DMS153 (cell line): ENCODE results near the gene RIMKLB.
"Not testable (repeated sequence)": the region's sequence is repeated elsewhere in the genome, so short reads cannot be mapped to it uniquely, and the experiment has no call there.

Experiments
- DNase-seq: peaks from one replicate; lab custom pipeline; 2025; lab: John Stamatoyannopoulos, UW

The RIMKLB gene

GRCh38 chr12:8819666-8819980 lies 121.8 kb downstream of the RIMKLB start:
- no peak for DNase-seq

- DNase-seq: not testable (repeated sequence)
These were observed 123.1 kb downstream of the RIMKLB start for GRCh38 chr12:8820676-8821407.

GRCh38 chr12:8821591-8821990 lies 123.8 kb downstream of the RIMKLB start:
- DNase-seq: no peak

GRCh38 chr12:8822298-8822697 lies 124.5 kb downstream of the RIMKLB start, which contains the start of gene A2ML1:
A2ML1 (plus strand) TSS chr12:8822621; CDS start chr12:8822652, 31 bp downstream.
- DNase-seq: no peak

GRCh38 chr12:8823565-8824300 lies 125.9 kb downstream of the RIMKLB start:
- DNase-seq: peak; percentile 3

- no peak for DNase-seq
These were observed 129.9 kb downstream of the RIMKLB start for GRCh38 chr12:8827551-8828256.

GRCh38 chr12:8828257-8829124 lies 130.7 kb downstream of the RIMKLB start:
- no peak for DNase-seq

- no peak for DNase-seq
These were observed 131.3 kb downstream of the RIMKLB start for GRCh38 chr12:8829125-8829518.

GRCh38 chr12:8829621-8830020 lies 131.8 kb downstream of the RIMKLB start:
- no peak for DNase-seq

GRCh38 chr12:8831116-8831515 lies 133.3 kb downstream of the RIMKLB start:
- no peak for DNase-seq

GRCh38 chr12:8832500-8832899 lies 134.7 kb downstream of the RIMKLB start:
- DNase-seq: no peak
